Measurements from ENCODE around the gene RBMXL3.

- no peak for TF ChIP-seq CTCF (conservative IDR thresholded peaks at IDR 0.05)
- no peak for TF ChIP-seq EZH2 (IDR thresholded peaks at IDR 0.05; ENCODE audit: low read depth)
Measured at GRCh38 chrX:115232933-115233496, 43.8 kb downstream of the RBMXL3 start.
